GM23338 (cell line): ENCODE data around the gene PLBD1. TPM values are rescaled to one million over a fixed set of nuclear protein-coding genes. Genes with fewer than 3 reads are reported as not detected.

Experiments used
- ATAC-seq: fragments of 200-7000 bp; cut with Tn5 transposase; 3 replicates; pipeline ENCODE4 v1.9.1; 2020
- DNase-seq: peaks from one replicate; pipeline ENCODE4 v3.0.0-alpha.2; 2015; ENCODE audit warnings: low spot score
- H2AFZ ChIP-seq: fragments of 200-600 bp; sonication (generic); 2 replicates; pipeline ENCODE4 v1.8.0; 2016; ENCODE audit warnings: antibody characterized with exemption, mild to moderate bottlenecking, moderate library complexity
- H3F3A ChIP-seq: fragments of 200-600 bp; sonication (generic); replicated peaks from 2 replicates; pipeline ENCODE4 v1.8.0; 2017; ENCODE audit warnings: antibody characterized with exemption, mixed run types, low read depth
- H3K27ac ChIP-seq: fragments of 200-600 bp; sonication (generic); 2 replicates; pipeline ENCODE4 v1.6.1; 2016; ENCODE audit warnings: low read depth
- H3K27me3 ChIP-seq: fragments of 200-600 bp; sonication (generic); 2 replicates; pipeline ENCODE4 v1.8.0; 2016; ENCODE audit warnings: mild to moderate bottlenecking, mixed run types, moderate library complexity; ENCODE audit not compliant: insufficient read depth
- H3K36me3 ChIP-seq: fragments of 200-600 bp; sonication (generic); 2 replicates; pipeline ENCODE4 v1.8.0; 2016; ENCODE audit warnings: mild to moderate bottlenecking; ENCODE audit not compliant: insufficient read depth
- H3K4me1 ChIP-seq: fragments of 200-600 bp; sonication (generic); 2 replicates; pipeline ENCODE4 v1.8.0; 2016; ENCODE audit warnings: mild to moderate bottlenecking, moderate library complexity; ENCODE audit not compliant: insufficient read depth
- H3K4me2 ChIP-seq: fragments of 200-600 bp; sonication (generic); 2 replicates; pipeline ENCODE4 v1.7.1; 2017; ENCODE audit warnings: mixed run types
- H3K4me3 ChIP-seq: fragments of 200-600 bp; sonication (generic); 2 replicates; pipeline ENCODE4 v1.6.1; 2016; ENCODE audit warnings: mixed run types
- H3K79me2 ChIP-seq: fragments of 200-600 bp; sonication (generic); replicated peaks from 2 replicates; pipeline ENCODE4 v1.8.0; 2017; ENCODE audit warnings: mild to moderate bottlenecking; ENCODE audit not compliant: insufficient read depth
- H3K9me2 ChIP-seq: fragments of 200-600 bp; sonication (generic); 2 replicates; pipeline ENCODE4 v1.8.0; 2017; ENCODE audit not compliant: insufficient read depth
- H4K20me1 ChIP-seq: fragments of 200-600 bp; sonication (generic); replicated peaks from 2 replicates; pipeline ENCODE4 v1.8.0; 2017; ENCODE audit warnings: mild to moderate bottlenecking; ENCODE audit not compliant: insufficient read depth
- H3K27ac Mint-ChIP-seq: 2 replicates; pipeline ENCODE4 v1.8.0; 2020; ENCODE audit warnings: inconsistent platforms, mild to moderate bottlenecking, moderate library complexity, mixed read lengths
- H3K27me3 Mint-ChIP-seq: 3 replicates; pipeline ENCODE4 v1.8.0; 2022; ENCODE audit warnings: low read depth, mild to moderate bottlenecking, moderate library complexity, mixed read lengths, inconsistent platforms; ENCODE audit not compliant: insufficient read depth, poor library complexity
- H3K36me3 Mint-ChIP-seq: 3 replicates; pipeline ENCODE4 v1.8.0; 2021; ENCODE audit warnings: low read depth, mild to moderate bottlenecking, inconsistent platforms, moderate library complexity, mixed read lengths
- H3K4me1 Mint-ChIP-seq: 3 replicates; pipeline ENCODE4 v1.8.0; 2020; ENCODE audit warnings: mild to moderate bottlenecking, inconsistent platforms, mixed read lengths
- H3K4me3 Mint-ChIP-seq: 3 replicates; pipeline ENCODE4 v1.8.0; 2021; ENCODE audit warnings: moderate library complexity, mild to moderate bottlenecking, inconsistent platforms, mixed read lengths
- H3K9me3 Mint-ChIP-seq: 3 replicates; pipeline ENCODE4 v1.8.0; 2020; ENCODE audit warnings: moderate library complexity, mild to moderate bottlenecking, inconsistent platforms, mixed read lengths
- CREB1 ChIP-seq: fragments of 250-450 bp; sonication (Bioruptor Pico); IDR thresholded peaks from 2 replicates; pipeline ENCODE4 v1.5.0; 2020; ENCODE audit warnings: low read depth, mild to moderate bottlenecking, moderate library complexity
- EZH2 ChIP-seq: fragments of 200-600 bp; sonication (generic); IDR thresholded peaks from one replicate; pipeline ENCODE4 v1.8.0; 2017; ENCODE audit warnings: antibody characterized with exemption, mild to moderate bottlenecking, low read depth; ENCODE audit not compliant: unreplicated experiment
- EZH2phosphoT487 ChIP-seq: fragments of 200-600 bp; sonication (generic); IDR thresholded peaks from one replicate; pipeline ENCODE4 v1.8.1; 2018; ENCODE audit warnings: antibody characterized with exemption; ENCODE audit not compliant: unreplicated experiment
- JUNB ChIP-seq: IDR thresholded peaks from one replicate; pipeline ENCODE4 v1.6.1; 2016; ENCODE audit warnings: antibody characterized with exemption; ENCODE audit not compliant: unreplicated experiment
- NANOG ChIP-seq: IDR thresholded peaks from 2 replicates; pipeline ENCODE4 v1.6.1; 2016; ENCODE audit warnings: antibody characterized with exemption, borderline replicate concordance
- POLR2AphosphoS5 ChIP-seq: IDR thresholded peaks from 2 replicates; pipeline ENCODE4 v1.6.1; 2016; ENCODE audit warnings: antibody characterized with exemption, low read depth
- STAT1 ChIP-seq: IDR thresholded peaks from one replicate; pipeline ENCODE4 v1.6.1; 2016; ENCODE audit warnings: antibody characterized with exemption; ENCODE audit not compliant: unreplicated experiment
- ZNF114 ChIP-seq: fragments of 250-450 bp; sonication (Bioruptor Pico); IDR thresholded peaks from 2 replicates; pipeline ENCODE4 v1.5.0; 2020; ENCODE audit warnings: mild to moderate bottlenecking, moderate library complexity
- ZNF331 ChIP-seq: fragments of 250-450 bp; sonication (Bioruptor Pico); IDR thresholded peaks from 2 replicates; pipeline ENCODE4 v1.5.0; 2020; ENCODE audit warnings: low read depth, mild to moderate bottlenecking, moderate library complexity
- polyA plus RNA-seq: library from polyadenylated mRNA; unstranded; fragments of >200 nt; fragmentation: Nextera tagmentation; extraction: Ambion mirVana; gene quantifications from 2 replicates; pipeline ENCODE4 v1.2.1, GENCODE V29; 2016
- total RNA-seq: library from RNA; depleted of rRNA; stranded (reverse); fragments of >200 nt; shearing (Covaris generic); gene quantifications from 2 replicates; pipeline ENCODE4 v1.2.3, GENCODE V29; 2014
- TF ChIP-seq, protein P1 (sequence below): IDR thresholded peaks from one replicate; pipeline ENCODE4 v1.6.1; 2018; ENCODE audit warnings: antibody characterized with exemption; ENCODE audit not compliant: unreplicated experiment
- TF ChIP-seq, protein P2 (sequence below): fragments of 250-450 bp; sonication (Bioruptor Pico); IDR thresholded peaks from 2 replicates; pipeline ENCODE4 v1.5.0; 2020; ENCODE audit warnings: mild to moderate bottlenecking, moderate library complexity
- TF ChIP-seq, protein P3 (sequence below), 2 experiments: fragments of 200-600 bp in 1 of 2; sonication (generic) in 1 of 2; conservative IDR thresholded peaks; 2 replicates each; pipeline versions ENCODE4 v1.5.1 to v1.6.1; 2016 to 2017; ENCODE audit warnings: antibody characterized with exemption in 2 of 2, low read depth in 2 of 2, mild to moderate bottlenecking in 2 of 2, moderate library complexity in 1 of 2
- TF ChIP-seq, protein P4 (sequence below): IDR thresholded peaks from 2 replicates; pipeline ENCODE4 v1.6.1; 2016; ENCODE audit warnings: antibody characterized with exemption

PLBD1 gene
- total and polyA plus RNA-seq, 2 experiments from 2014 or later, result 10.2 to 16.3 TPM

DNA sequence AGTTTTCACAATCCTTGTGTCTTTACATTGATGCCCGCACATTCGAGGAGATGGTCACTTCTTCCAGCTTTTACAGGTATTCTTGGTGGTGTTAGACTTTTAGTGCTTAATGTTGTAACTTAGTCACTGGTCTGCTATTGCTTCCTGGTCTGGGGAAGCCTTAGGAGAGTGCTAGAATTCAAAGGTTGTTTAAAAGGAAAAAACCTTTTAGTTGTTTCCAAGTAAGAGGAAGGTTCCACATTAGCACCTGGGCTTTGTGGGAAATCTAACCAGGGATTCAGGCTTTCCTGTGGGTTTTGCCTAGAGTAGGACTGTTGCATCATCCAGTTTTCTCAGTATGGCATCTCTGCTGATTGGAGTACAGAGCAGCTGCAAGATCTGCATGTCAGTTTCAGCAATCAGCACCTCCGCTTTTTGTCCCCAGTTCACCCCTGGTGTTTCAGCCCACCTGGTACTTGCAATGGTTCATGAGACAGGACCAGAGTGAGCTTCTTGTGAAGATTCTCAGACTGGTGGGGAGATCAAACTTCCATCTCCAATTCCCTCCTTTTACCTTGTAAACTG, 44.0 kb upstream of the PLBD1 start:
- ATAC-seq (no peak), DNase-seq (no peak)
- H3K36me3 Mint-ChIP-seq, result peaks cover 5% of the 10 kb centered on the region; the same call in 1 of the 3 replicates
- H4K20me1 ChIP-seq, result no peaks in the 10 kb centered on the region
- H3F3A ChIP-seq, result no peaks in the 10 kb centered on the region
- peak overlapping the region; percentile 93 for H2AFZ ChIP-seq
- H3K9me3 Mint-ChIP-seq, result peaks cover 22% of the 10 kb centered on the region
- H3K9me2 ChIP-seq, result no peaks in the 10 kb centered on the region
- no peaks in the 10 kb centered on the region for H3K79me2 ChIP-seq
- H3K36me3 ChIP-seq, result no peaks in the 10 kb centered on the region
- no peak overlapping the region for H3K4me3 Mint-ChIP-seq
- peaks cover 2% of the 10 kb centered on the region for H3K27me3 Mint-ChIP-seq
- no peak overlapping the region for H3K4me3 ChIP-seq
- TF ChIP-seq, protein P1, sequence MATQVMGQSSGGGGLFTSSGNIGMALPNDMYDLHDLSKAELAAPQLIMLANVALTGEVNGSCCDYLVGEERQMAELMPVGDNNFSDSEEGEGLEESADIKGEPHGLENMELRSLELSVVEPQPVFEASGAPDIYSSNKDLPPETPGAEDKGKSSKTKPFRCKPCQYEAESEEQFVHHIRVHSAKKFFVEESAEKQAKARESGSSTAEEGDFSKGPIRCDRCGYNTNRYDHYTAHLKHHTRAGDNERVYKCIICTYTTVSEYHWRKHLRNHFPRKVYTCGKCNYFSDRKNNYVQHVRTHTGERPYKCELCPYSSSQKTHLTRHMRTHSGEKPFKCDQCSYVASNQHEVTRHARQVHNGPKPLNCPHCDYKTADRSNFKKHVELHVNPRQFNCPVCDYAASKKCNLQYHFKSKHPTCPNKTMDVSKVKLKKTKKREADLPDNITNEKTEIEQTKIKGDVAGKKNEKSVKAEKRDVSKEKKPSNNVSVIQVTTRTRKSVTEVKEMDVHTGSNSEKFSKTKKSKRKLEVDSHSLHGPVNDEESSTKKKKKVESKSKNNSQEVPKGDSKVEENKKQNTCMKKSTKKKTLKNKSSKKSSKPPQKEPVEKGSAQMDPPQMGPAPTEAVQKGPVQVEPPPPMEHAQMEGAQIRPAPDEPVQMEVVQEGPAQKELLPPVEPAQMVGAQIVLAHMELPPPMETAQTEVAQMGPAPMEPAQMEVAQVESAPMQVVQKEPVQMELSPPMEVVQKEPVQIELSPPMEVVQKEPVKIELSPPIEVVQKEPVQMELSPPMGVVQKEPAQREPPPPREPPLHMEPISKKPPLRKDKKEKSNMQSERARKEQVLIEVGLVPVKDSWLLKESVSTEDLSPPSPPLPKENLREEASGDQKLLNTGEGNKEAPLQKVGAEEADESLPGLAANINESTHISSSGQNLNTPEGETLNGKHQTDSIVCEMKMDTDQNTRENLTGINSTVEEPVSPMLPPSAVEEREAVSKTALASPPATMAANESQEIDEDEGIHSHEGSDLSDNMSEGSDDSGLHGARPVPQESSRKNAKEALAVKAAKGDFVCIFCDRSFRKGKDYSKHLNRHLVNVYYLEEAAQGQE, result no peak
- TF ChIP-seq NANOG (no peak), ZNF331 (CRISPR knock-in tag) (no peak), JUNB (no peak), STAT1 (no peak), EZH2phosphoT487 (no peak), ZNF114 (no peak), CREB1 (CRISPR knock-in tag) (no peak), EZH2 (no peak), POLR2AphosphoS5 (no peak)
- TF ChIP-seq, protein P2, sequence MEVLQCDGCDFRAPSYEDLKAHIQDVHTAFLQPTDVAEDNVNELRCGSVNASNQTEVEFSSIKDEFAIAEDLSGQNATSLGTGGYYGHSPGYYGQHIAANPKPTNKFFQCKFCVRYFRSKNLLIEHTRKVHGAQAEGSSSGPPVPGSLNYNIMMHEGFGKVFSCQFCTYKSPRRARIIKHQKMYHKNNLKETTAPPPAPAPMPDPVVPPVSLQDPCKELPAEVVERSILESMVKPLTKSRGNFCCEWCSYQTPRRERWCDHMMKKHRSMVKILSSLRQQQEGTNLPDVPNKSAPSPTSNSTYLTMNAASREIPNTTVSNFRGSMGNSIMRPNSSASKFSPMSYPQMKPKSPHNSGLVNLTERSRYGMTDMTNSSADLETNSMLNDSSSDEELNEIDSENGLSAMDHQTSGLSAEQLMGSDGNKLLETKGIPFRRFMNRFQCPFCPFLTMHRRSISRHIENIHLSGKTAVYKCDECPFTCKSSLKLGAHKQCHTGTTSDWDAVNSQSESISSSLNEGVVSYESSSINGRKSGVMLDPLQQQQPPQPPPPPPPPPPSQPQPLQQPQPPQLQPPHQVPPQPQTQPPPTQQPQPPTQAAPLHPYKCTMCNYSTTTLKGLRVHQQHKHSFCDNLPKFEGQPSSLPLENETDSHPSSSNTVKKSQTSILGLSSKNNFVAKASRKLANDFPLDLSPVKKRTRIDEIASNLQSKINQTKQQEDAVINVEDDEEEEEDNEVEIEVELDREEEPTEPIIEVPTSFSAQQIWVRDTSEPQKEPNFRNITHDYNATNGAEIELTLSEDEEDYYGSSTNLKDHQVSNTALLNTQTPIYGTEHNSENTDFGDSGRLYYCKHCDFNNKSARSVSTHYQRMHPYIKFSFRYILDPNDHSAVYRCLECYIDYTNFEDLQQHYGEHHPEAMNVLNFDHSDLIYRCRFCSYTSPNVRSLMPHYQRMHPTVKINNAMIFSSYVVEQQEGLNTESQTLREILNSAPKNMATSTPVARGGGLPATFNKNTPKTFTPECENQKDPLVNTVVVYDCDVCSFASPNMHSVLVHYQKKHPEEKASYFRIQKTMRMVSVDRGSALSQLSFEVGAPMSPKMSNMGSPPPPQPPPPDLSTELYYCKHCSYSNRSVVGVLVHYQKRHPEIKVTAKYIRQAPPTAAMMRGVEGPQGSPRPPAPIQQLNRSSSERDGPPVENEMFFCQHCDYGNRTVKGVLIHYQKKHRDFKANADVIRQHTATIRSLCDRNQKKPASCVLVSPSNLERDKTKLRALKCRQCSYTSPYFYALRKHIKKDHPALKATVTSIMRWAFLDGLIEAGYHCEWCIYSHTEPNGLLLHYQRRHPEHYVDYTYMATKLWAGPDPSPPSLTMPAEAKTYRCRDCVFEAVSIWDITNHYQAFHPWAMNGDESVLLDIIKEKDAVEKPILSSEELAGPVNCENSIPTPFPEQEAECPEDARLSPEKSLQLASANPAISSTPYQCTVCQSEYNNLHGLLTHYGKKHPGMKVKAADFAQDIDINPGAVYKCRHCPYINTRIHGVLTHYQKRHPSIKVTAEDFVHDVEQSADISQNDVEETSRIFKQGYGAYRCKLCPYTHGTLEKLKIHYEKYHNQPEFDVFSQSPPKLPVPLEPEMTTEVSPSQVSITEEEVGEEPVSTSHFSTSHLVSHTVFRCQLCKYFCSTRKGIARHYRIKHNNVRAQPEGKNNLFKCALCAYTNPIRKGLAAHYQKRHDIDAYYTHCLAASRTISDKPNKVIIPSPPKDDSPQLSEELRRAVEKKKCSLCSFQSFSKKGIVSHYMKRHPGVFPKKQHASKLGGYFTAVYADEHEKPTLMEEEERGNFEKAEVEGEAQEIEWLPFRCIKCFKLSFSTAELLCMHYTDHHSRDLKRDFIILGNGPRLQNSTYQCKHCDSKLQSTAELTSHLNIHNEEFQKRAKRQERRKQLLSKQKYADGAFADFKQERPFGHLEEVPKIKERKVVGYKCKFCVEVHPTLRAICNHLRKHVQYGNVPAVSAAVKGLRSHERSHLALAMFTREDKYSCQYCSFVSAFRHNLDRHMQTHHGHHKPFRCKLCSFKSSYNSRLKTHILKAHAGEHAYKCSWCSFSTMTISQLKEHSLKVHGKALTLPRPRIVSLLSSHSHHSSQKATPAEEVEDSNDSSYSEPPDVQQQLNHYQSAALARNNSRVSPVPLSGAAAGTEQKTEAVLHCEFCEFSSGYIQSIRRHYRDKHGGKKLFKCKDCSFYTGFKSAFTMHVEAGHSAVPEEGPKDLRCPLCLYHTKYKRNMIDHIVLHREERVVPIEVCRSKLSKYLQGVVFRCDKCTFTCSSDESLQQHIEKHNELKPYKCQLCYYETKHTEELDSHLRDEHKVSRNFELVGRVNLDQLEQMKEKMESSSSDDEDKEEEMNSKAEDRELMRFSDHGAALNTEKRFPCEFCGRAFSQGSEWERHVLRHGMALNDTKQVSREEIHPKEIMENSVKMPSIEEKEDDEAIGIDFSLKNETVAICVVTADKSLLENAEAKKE (CRISPR knock-in tag), result no peak
- TF ChIP-seq, protein P3, sequence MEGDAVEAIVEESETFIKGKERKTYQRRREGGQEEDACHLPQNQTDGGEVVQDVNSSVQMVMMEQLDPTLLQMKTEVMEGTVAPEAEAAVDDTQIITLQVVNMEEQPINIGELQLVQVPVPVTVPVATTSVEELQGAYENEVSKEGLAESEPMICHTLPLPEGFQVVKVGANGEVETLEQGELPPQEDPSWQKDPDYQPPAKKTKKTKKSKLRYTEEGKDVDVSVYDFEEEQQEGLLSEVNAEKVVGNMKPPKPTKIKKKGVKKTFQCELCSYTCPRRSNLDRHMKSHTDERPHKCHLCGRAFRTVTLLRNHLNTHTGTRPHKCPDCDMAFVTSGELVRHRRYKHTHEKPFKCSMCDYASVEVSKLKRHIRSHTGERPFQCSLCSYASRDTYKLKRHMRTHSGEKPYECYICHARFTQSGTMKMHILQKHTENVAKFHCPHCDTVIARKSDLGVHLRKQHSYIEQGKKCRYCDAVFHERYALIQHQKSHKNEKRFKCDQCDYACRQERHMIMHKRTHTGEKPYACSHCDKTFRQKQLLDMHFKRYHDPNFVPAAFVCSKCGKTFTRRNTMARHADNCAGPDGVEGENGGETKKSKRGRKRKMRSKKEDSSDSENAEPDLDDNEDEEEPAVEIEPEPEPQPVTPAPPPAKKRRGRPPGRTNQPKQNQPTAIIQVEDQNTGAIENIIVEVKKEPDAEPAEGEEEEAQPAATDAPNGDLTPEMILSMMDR (conservative IDR thresholded peaks at IDR 0.05; ENCODE audit: low read depth in 2 of 2), result no peak
- TF ChIP-seq, protein P4, sequence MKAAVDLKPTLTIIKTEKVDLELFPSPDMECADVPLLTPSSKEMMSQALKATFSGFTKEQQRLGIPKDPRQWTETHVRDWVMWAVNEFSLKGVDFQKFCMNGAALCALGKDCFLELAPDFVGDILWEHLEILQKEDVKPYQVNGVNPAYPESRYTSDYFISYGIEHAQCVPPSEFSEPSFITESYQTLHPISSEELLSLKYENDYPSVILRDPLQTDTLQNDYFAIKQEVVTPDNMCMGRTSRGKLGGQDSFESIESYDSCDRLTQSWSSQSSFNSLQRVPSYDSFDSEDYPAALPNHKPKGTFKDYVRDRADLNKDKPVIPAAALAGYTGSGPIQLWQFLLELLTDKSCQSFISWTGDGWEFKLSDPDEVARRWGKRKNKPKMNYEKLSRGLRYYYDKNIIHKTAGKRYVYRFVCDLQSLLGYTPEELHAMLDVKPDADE, result no peak
- H3K4me1 Mint-ChIP-seq, result peaks cover 8% of the 10 kb centered on the region
- H3K27me3 ChIP-seq, result no peaks in the 10 kb centered on the region
- H3K27ac Mint-ChIP-seq, result no peak overlapping the region
- H3K4me2 ChIP-seq, result no peak overlapping the region
- H3K4me1 ChIP-seq, result no peaks in the 10 kb centered on the region
- no peak overlapping the region for H3K27ac ChIP-seq
